NCI-H146 treated with DMSO at 0.1 percent for 48 hours (cell line): ENCODE measurements around the gene COPS8.

Source experiments
- DNase-seq: peaks from one replicate; lab custom pipeline; 2025; ENCODE audit not compliant: unreplicated experiment; lab: John Stamatoyannopoulos, UW

The COPS8 gene

GRCh38 chr2:237085248-237086221 is at the start of gene COPS8:
Gene COPS8, plus strand, starts transcription at chr2:237085889. Its CDS starts 76 bp downstream, at chr2:237085965.
- peak; percentile 91 for DNase-seq

GRCh38 chr2:237039301-237040031 is 46.2 kb upstream of the COPS8 start:
- DNase-seq = no peak

- no peak for DNase-seq
These were observed 44.5 kb upstream of the COPS8 start for GRCh38 chr2:237041231-237041630.

- DNase-seq = no peak
These were observed 43.6 kb upstream of the COPS8 start for GRCh38 chr2:237042101-237042500.

GRCh38 chr2:237043866-237044265 is 41.8 kb upstream of the COPS8 start:
- no peak for DNase-seq

GRCh38 chr2:237044281-237044680 is 41.4 kb upstream of the COPS8 start:
- DNase-seq = no peak

GRCh38 chr2:237045449-237045848 is 40.2 kb upstream of the COPS8 start:
- DNase-seq = no peak

- DNase-seq = no peak
These were observed 37.1 kb upstream of the COPS8 start for GRCh38 chr2:237048595-237048994.

GRCh38 chr2:237051861-237052260 is 33.8 kb upstream of the COPS8 start:
- DNase-seq = no peak

- no peak for DNase-seq
These were observed 32.6 kb upstream of the COPS8 start for GRCh38 chr2:237053066-237053465.

GRCh38 chr2:237055386-237056100 is 30.1 kb upstream of the COPS8 start:
- no peak for DNase-seq

GRCh38 chr2:237056287-237056875 is 29.3 kb upstream of the COPS8 start:
- DNase-seq = no peak

GRCh38 chr2:237057107-237057506 is 28.6 kb upstream of the COPS8 start:
- DNase-seq = no peak

- no peak for DNase-seq
These were observed 27.8 kb upstream of the COPS8 start for GRCh38 chr2:237057893-237058300.

GRCh38 chr2:237058423-237058822 is 27.3 kb upstream of the COPS8 start:
- no peak for DNase-seq

GRCh38 chr2:237059155-237059875 is 26.4 kb upstream of the COPS8 start:
- DNase-seq = no peak

GRCh38 chr2:237060534-237061312 is 25.0 kb upstream of the COPS8 start:
- peak; percentile 22 for DNase-seq

- no peak for DNase-seq
These were observed 24.3 kb upstream of the COPS8 start for GRCh38 chr2:237061356-237061755.

- no peak for DNase-seq
These were observed 23.1 kb upstream of the COPS8 start for GRCh38 chr2:237062585-237062984.
